Activated CD4-positive, alpha-beta T cell treated with anti-CD3 and anti-CD28 coated beads, Interleukin-2, amount 50 U/mL, for 48 hours (primary cell): ENCODE data around the gene KLHL28.
A peak's percentile ranks its signal among the peaks of the same experiment; 100 is the strongest.

Source experiments
- DNase-seq, 2 experiments: peaks; one replicate each; pipeline ENCODE4 v3.0.0-alpha.2; 2020

The KLHL28 gene

DNA sequence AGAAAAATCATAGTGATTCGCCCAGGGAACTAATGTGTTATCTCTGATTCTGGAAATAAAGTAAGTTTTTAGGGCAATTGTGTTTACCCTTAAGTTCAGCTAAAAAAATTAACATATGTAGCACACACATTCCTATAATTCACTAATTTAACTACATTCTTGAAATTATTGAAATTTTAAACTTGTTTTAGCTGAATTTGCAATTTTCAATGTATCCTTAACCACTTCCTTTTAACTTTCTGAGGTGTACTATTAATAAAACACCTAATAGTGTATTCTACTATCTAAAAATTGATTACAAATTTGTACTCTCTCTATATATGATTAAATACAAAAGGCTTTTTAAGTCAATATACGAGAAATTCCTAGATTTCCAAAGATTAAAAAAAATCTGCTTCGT lies 2.2 kb downstream of the KLHL28 start:
- no peak for DNase-seq

DNA sequence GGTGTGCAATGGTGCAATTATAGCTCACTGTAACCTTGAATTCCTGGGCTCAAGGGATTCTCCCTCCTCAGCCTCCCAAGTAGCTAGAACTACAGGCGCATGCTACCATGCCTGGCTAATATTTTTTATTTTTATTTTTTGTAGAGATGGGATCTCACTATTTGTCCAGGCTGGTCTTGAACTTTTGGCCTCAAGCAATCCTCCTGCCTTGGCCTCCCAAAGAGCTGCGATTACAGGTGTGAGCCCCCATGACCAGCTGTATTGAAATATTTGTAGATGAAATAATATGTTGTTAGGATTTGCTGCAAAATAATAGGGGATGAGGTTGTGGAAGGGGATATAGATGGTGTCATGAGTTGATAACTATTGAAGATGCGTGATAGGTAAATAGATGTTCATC lies 4.9 kb downstream of the KLHL28 start:
- DNase-seq, result no peak

DNA sequence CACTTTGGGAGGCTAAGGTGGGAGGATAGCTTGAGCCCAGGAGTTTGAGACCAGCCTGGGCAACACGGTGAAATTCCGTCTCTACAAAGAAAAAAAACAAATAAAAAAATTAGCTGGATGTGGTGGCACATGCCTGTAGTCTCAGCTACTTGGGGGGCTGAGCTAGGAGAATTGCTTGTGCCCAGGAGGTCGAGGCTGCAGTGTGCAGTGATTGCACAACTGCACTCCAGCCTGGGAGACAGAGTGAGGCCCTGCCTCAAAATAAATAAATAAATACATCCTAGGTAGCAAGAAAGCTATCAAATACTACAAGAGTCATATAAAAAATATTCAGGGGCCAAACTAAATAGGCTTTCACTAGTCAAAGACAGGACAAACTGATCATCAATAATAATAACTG lies 6.2 kb downstream of the KLHL28 start:
- no peak for DNase-seq

DNA sequence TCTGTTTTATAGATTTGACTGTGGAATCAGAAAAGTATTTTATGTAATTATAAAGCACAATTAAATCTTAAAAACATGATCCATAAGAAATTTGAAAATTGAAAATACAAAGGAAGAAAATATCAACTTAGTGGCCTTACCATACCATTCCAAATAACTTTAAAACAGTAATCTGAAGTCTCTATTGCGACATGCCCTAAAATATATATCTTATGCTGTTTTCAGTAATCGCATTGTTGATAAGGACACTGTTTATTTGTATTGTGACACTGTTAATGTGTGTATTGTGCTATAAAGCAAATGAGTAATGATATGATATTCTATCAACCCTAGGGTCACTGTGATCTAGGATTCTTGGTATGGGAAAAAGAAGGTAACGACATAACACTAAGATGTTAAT lies 7.0 kb downstream of the KLHL28 start:
- DNase-seq, result no peak

DNA sequence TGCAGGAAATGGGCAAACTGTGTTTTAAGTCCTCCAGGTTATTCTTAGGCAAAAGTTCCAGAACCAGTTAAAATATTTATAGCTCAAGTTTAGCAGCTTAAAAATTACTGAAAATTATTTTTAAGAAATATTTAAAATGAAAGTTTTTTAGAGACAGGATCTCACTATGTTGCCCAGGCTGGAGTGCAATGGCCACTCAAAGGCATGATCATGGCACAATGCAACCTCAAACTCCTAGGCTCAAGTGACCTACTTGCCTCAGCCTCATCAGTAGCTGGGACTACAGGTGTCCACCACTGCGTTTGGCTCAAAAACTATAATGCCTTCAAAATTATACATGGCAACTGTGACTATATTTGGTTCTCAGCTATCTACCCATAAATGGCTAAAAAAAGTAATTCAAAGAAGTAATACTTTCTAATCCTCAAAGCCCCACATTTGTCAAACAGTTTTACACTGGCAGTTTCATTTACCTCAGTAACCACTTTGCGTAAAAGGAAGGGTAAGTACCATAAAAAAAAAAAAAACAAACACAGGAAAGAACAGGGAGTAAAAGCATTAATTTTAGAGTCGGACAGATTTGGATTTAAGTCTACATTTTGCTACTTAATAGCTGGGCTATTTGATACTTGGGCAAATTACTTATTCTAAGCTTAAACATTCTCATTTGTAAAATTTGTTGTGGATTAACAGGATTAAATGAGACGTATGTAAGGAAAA lies 9.2 kb downstream of the KLHL28 start:
- DNase-seq, result no peak

DNA sequence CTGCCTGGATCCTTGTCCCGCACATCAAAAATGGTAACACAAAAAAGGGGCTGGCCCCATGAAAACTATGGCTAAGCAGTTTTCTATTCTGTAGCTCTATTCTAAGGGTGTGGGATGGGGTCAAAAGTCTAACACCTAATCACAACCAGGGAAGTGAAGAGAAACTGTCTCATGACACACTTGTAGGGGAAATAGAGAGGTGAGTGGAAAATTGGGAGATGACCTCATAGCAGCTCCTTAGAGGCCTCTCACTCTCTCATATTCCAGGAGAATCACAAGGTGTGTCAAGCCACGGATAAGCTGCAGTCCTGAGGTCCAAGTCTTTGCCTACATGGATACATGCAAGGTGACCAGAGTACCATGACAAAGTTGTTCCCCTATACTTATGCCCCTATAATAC lies 10.7 kb downstream of the KLHL28 start:
- DNase-seq, result no peak

DNA sequence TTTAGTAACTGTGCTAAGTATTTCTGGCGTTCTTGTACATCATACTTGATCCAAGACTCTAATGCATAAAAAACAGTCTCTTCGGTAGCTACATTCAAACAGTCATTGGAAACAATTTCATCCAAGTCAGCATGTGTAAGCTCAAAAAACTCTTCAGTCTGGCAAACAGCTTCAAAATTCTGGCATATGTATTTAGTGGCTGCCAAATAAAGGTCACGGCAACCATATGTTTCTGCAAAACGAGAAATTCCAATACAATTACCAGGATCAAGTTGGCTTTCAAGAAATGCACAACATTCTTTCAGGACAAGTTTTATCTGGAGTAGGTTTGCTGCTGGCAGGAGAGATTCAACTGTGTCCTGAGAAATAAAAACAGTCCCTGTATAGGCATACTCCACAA lies 16.5 kb downstream of the KLHL28 start:
- DNase-seq, result no peak

DNA sequence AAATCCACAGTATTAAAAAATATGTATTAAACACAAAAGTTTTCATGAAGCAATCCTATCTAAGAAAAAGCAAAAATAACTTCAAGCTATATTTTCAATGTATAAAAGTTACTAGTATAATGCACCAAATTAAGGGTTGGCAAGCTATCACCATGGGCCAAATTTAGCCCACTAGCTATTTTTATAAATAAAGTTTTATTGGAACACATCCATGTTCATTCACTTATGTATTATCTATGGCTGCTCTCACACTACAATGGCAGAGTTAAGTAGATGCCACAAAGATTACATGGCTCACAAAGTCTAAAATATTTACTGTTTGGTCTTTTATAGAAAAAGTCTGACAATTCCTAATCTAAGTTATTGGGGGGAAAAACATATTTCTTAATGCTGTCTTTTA lies 17.6 kb downstream of the KLHL28 start:
- no peak for DNase-seq

DNA sequence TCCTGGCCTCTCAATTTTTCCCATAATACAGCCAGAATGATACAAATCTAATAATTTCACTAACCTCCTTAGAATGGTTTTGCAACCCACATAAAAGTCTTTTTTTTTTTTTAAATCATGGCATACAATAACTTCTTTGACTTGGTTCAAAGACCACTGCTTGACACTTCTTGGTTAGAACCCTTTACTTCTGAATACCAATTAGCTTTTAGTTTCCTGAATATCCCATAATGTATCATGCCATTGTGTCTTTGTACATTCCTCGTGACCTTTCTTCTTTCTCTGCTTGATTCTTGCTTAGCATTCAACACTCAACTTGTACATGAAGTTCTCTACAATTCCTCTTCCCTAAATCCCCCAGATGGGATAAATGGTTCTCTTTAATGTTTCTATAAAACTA lies 19.3 kb downstream of the KLHL28 start:
- DNase-seq, result no peak

DNA sequence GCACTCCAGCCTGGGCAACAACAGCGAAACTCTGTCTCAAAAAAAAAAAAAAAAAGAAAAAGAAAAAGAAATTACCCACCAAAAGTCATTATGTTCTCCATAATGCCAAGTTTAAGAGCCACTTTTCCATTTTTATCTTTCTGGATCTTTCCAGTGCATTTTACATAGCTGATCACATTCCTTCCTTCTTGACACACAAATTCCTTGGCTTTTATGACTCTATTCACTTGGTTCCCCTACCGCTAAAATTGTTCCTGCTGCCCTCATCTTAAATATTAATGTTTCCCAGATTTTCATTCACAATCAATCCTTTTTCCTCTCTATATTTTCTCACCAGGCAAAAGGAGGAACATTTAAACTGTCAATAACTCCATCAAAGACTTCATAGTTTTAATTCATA lies 20.2 kb downstream of the KLHL28 start:
- no peak for DNase-seq

DNA sequence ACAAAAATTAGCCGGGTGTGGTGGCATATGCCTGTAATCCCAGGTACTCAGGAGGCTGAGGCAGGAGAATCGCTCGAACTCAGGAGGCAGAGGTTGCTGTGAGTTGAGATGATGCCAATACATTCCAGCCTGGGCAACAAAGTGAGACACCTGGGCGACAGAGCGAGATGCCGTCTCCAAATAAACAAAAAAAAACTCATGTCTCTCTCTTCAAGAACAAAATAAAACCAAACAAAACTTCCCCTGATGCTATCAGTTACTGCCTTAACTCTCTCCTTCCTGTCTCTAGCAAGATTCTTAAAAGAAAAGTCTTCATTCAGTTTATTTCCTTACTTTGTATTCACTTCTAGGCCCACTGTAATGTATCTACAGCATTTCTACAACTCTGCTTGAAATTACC lies 20.8 kb downstream of the KLHL28 start:
- DNase-seq, result no peak

DNA sequence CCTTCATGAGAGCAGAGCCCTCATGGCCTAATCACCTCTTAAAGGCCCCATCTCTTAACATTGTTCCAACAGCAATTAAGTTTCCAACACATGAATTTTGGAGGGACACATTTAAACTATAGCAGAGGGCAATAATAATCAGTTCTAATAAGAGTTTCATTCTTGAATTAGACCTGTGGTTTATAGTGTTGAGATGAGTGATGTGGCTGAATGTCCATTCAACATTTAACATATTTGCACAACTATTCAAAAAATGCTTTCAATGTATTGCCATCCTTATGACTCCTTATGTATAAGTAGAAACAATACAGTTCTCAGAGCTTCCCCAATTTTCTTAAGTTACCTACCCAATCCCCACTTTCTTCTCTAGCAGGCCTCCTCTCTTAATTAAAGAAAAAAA lies 21.5 kb downstream of the KLHL28 start:
- DNase-seq, result no peak

DNA sequence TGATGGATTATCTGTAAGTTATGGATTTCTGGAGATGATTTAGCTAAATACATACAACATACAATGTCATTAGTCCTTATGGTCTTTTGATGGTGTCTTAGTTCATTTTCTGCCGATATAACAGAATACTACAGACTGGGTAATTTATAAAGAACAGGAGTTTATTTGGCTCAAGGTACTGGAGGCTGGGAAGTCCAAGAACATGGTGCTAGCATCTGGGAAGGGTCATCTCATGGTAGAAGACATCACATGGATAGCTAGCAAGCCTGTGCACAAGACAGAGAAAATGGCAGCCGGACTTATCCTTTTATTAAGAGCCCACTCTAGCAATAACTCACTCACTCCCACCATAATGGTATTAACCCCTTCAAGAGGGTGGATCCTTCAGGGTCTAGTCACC lies 24.2 kb downstream of the KLHL28 start:
- DNase-seq, result no peak

DNA sequence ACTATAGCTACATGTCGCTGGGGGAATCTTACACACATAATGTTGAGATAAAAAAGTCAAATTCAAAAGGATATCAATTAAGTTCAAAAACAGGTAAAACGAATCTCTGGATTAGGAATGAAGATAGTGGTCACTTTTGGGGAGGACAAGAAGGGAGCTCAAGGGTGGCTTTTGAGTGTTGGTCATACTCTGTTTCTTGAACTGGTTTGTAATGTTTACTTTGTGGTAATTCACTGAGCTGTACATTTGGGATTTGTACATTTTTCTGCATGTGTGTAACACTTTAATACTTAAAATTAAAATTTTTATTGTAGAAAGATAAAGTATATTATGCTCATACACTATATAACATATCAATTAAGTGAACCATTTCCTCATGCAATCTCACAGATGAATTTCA lies 26.6 kb downstream of the KLHL28 start:
- DNase-seq, result no peak

DNA sequence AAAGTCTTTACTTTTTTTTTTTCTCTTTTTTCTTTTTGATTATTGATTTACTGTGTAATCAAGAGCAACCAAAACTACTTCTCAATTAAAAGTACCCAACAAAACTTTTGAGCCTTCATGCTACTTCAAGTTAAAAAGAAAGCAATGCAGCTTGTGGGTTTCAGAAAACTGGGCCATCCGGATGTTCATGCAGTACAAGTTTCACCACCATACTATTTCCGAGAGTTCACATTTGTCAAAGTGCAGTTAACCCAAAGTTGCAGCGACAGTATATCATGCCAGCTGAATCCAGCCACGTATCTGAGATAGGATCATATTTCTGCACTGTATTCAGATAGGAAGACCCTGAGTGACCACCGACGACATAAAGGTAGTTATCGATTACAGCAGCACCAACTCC lies 33.0 kb downstream of the KLHL28 start:
- no peak for DNase-seq

DNA sequence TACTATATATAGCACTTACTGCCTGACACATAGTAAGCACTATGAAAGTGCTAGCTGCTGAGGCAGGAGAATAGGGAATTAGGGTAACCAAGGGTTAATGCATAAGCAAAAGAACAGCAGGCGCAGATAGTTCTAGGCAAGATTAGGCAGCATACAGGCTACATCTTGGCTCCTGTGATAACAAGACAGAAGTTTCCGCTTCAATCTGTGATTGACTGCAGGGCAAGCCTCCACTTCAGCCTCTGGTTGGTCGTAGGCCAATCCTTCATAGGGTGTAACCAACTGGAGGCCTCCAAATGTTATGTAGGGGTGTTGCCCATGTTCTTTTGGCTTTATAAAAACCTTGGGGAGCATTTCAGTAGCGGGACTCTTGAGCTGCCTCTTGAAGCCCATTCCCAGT lies 46.9 kb downstream of the KLHL28 start:
- no peak for DNase-seq

DNA sequence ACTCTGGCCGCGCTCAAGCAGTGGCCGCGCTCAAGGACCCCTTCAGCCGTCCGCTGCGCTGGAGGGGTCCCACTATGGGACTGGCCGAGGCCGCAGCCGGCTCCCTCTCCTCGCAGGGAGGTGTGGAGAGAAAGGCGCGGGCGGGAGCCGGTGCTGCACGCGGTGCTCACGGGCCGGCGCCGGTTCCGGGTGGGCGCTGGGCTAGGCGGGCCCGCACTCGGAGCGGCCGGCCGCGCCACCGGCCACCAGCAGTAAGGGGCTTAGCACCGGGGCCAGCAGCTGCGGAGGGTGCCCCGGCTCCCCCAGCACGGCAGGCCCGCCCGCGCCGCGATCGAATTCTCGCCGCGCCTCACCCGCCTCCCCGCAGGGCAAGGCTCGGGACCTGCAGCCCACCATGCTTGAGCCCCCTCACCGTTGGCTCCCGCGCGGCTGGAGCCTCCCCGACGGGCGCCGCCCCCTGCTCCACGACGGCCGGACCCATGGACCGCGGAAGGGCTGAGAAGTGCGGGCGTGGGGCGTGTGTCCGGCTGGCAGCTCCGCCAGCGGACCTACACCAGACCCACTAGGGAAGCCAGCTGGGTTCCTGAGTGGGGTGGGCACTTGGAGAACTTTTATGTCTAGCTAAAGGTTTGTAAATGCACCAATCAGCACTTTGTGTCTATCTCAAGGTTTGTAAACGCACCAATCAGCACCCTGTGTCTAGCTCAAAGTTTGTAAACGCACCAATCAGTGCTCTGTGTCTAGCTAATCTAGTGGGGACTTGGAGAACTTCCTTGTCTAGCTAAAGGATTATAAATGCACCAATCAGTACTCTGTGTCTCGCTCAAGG lies 49.5 kb downstream of the KLHL28 start:
- DNase-seq, result no peak

DNA sequence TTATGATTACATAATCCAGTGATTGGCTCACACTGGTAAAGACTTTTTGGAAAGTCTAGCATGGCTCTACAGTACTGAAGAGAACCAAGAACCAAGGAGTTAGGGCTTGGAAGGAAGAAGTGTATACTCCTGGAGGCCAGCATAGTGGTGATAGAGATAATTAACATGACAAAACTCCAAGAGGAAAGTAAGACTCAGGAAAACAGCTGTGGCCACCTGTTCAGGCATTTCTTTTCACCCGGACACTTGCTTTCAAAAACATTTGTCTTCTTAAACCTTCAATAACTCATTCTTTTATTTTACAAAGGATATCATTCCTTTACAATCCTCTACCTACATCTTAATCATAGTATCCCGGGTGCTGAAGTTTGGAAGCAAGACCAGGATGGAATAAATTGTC lies 50.9 kb downstream of the KLHL28 start:
- no peak for DNase-seq

DNA sequence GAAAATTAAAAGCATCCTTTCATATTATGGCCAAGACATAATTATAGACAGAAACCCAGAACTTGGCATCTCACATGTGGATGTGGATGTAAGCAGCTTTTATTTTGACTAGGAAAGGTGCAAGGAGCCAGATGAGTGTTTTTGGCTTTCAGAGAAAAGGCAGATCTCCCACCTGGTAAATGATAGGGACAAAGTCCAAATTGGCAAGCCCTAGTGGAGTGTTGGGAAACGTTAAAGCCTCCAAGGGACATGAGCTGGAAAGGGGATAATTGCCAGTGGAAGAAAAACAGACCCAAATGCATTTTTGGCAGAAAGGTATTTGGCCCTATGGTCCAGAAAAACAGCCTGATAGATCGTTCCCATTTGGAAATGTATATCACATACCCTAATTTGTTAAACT lies 60.1 kb downstream of the KLHL28 start:
- no peak for DNase-seq

DNA sequence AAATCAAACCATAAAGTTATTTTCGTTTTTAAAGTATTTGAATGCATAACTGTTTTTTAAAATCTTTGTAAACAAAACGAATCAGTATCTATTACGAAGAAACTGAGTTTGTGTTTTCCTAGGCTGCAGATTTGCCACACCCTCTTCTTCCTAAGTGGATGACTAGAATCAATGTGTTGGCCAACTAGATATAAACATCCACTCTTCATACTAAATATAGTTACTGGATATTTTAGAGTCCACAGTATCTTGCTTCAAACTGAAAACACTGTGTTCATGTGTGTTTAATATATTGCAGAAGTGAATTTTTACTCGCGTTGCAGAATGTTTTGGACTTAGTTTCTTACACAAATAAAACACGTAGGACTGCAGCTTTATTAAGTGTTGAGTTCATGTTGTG lies 63.2 kb downstream of the KLHL28 start:
- no peak for DNase-seq

DNA sequence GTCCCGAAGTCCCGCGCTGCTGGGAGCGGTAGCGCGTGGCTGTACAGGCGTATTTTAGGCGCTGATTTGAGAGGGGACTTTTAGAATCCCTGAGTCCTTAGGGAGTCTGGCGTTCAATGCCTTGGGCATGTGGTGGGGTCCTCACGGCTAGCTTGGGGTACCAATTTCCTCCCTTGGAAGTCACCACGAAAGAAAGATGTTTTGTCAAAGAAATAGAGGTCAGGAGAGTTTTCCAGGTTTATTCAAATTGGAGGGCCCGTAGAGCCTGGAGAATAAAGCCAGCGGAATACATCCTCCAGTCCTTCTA lies 63.9 kb downstream of the KLHL28 start:
- DNase-seq, result no peak

DNA sequence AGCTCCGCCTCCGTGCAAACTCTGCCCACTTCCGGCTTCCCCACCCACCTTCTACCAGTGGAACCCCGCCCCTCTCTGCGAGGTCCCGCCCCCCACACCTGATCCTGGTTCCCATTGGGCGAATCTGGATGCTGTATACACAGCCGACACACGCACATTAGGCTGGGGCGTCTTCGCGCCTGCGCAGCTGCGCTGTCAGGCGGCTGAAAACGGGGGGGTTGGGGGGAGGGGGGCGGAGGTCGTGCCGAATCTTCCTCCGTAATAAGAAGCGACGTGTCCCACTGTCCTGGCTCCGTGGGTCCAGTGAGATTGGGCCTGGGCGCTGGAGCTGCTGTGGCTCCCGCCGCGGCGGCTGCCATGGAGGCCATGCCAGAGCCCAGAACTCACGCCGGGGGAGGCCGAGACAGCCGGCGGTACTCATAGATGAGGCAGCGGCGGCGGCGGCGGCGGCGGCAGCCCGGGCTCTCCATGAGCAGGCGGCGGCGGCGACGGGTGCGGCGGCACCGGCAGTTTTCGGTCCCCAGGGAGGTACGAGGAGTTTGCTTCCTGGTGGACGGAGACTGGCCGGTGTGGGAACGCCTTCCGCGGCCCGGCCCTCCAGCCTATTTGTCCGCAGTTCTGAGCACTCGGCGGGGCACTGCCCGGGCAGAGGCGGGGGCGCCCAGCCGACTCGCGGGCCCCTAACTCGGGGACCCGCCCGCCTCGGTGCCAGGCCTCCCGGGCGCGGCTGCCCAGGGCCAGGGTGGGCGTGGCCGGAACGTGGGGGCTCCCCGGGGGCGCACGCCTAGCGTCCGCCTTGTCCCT lies 64.5 kb downstream of the KLHL28 start:
- DNase-seq, result peak; percentile 98 to 99

DNA sequence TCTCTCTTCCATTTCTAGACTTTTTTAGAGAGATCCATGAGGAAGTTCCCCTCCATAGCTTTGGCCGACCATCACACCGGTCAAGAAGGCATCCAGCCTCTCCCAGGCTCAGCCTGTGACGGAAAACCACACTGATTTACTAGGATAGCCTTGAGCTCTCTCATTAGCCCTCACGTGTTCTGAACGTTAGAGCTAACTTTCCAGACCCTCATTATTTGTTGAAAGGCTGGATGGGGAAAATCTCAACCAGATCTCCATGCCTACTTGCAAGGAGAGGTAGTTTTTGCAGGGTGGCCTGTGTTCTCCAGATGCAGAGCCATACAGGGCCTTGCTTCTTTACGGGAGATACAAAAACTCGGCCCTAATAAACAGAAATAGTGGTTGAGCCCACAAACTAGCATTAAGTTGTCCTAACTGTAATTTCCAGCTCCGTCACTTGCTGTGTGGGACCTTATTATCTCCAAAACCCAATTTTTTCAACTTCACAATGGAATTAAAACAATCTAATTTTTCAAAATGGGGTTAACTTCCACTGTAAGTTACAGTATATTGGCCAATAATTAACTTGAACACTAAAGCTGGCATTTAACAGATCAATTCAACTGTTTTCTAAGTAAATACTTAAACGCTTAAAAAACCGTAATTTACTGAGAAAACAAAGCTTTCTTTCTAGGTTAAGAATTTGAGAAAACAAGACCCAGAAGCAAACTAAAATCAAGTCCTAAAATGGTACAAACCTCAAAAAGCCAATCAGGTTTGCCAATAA lies 65.3 kb downstream of the KLHL28 start:
- DNase-seq, result no peak
